Dermis microvascular lymphatic vessel endothelial cell (primary cell): ENCODE measurements around the gene EDC3. TPM values are rescaled to one million over a fixed set of nuclear protein-coding genes. Genes with fewer than 3 reads are reported as not detected.
A peak's percentile ranks its signal among the peaks of the same experiment; 100 is the strongest.
"Not testable (repeated sequence)": the region's sequence is repeated elsewhere in the genome, so short reads cannot be mapped to it uniquely, and the experiment has no call there.

Experiments used
- DNase-seq, 2 donors: peaks; one replicate each; pipeline versions ENCODE4 v3.0.0 to v3.0.0-alpha.2; 2010; ENCODE audit warnings: low read depth in 2 of 2
- total RNA-seq: library from RNA; depleted of rRNA; stranded (reverse); fragments of >200 nt; gene quantifications from 2 replicates; pipeline ENCODE4 v1.2.1, GENCODE V29; 2014

EDC3 gene
- total RNA-seq, 1 donor from 2014 or later, result 13.0 TPM

DNA sequence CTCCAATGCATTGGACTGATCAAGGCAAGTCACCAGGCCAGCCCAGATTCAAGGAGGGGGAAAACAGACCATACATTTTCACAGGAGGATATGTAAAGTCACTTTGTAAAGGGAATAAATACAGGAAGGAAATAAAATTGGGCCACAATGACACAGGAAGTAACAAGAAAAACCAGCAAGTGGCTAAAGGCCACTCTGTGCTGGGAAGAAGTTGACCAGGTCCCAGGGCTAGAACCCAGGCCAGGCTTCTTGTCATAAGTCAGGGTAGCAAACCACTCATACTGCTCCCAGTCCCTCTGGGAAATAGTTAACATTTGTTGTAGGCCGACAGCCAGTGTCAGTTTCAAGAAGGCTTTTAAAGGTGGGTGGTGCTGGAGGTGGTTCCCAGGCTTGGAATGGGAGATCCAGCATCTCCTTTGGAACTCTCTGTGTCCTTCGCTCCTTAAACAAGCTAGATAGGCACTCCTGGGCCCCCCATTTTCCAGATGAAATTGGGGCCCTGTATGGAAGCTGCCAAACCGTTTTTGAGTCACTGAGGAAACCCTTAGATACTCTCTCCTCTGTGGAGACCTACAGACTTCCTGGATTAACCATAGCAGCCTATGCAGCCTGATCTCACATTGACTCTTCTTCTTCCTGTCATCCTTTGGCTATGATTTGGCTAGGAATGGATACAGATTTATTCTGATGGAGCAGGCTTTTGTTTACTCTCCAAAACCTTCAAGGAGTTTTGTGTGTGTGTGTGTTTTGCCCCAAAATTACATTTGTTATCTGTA, 14.7 kb upstream of the EDC3 start:
- DNase-seq, result no peak

GRCh38 chr15:74709892-74710291, 14.1 kb upstream of the EDC3 start:
- DNase-seq, result no peak

GRCh38 chr15:74709011-74709410, 13.2 kb upstream of the EDC3 start:
- DNase-seq, result no peak

GRCh38 chr15:74696808-74697207, 984 bp upstream of the EDC3 start:
- DNase-seq, result no peak

DNA sequence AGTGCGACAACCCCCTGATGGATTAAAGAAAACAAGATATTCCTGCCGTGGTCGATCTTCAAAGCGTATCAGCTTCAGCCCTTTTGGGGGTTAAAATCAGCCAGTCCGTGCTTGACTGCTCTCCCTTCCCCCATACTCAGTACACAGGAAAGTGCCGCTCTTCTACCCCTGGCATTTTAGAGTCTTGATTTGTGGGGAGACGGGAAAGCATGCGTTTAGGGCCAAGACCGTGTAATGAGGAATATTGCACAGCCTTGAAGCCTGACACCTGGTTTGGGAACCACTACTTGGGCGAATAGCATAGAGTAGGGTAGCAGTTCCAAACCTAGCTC, 540 bp upstream of the EDC3 start:
- DNase-seq, result no peak

DNA sequence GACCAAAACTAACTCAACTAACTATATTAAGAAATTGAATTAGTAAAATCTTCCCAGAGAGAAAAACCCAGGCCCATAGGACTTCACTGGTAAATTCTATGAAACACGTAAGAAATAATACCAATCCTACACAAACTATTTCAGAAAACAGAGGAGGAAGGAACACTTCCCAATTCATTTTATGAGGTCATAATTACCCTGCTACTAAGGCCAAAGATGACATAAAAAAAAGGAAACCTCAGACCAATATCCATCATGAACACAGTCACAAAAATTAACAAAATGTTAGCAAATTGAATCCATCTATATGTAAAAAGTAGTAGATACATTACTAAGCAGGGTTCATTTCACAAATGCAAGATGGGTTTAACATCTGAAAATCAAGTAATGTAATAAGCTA, 3.5 kb downstream of the EDC3 start:
- DNase-seq, result no peak

- DNase-seq, result no peak
Observed at GRCh38 chr15:74683758-74684157, 12.1 kb downstream of the EDC3 start.

DNA sequence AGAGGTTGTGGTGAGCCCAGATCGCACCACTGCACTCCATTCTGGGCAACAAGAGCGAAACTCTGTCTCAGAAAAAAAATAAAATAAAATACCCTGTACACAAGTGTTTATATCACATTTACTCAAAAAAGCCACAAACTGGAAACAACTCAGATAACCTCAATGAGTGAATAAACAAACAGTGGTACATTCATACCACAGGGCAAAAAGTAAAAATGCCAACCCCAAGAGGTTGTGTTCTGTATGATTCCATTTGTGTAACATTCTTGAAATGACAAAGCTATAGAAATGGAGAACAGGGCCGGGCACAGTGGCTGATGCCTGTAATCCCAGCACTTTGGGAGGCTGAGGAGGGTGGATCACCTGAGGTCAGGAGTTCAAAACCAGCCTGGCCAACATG, 12.9 kb downstream of the EDC3 start:
- DNase-seq, result no peak

DNA sequence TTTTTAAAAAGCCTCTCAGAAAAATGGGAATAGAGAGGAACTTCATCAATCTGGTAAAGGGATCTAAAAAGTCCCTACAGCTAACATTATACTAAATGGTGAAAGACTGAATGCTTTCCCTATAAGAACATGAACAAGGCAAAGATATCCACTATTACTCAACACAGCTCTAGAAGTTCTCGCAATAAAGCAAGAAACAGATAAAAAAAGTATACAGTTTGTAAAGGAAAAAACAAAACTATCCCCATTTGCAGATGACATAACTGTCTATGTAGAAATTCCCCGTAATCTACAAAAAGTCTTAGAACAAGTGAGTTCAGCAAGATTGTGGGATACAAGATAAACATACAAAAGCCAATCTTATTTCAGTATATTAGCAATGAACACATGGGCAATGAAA, 15.4 kb downstream of the EDC3 start:
- DNase-seq, result no peak

- DNase-seq, result no peak
Observed at GRCh38 chr15:74676801-74677200, 19.0 kb downstream of the EDC3 start.

GRCh38 chr15:74674161-74674560, 21.7 kb downstream of the EDC3 start:
- no peak for DNase-seq

GRCh38 chr15:74669627-74670026, 26.2 kb downstream of the EDC3 start:
- no peak for DNase-seq

DNA sequence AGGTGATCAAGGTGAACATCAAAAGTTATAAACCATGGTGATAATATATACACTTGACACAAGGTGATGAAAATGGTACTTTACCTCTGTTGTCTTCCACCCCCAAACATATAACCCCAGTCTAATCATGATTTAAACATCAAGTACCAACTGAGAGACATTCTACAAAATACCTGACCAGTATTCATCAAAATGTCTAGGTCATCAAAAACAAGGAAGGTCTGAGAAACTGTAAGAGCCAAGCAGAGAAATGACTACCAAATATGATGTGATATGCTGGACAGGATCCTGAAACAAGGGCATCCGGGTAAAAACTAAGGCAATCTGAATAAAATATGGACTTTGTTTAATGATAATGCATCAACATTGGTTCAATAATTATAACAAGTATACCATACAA, 27.8 kb downstream of the EDC3 start:
- DNase-seq, result no peak

GRCh38 chr15:74664670-74665069, 31.2 kb downstream of the EDC3 start:
- DNase-seq, result no peak

DNA sequence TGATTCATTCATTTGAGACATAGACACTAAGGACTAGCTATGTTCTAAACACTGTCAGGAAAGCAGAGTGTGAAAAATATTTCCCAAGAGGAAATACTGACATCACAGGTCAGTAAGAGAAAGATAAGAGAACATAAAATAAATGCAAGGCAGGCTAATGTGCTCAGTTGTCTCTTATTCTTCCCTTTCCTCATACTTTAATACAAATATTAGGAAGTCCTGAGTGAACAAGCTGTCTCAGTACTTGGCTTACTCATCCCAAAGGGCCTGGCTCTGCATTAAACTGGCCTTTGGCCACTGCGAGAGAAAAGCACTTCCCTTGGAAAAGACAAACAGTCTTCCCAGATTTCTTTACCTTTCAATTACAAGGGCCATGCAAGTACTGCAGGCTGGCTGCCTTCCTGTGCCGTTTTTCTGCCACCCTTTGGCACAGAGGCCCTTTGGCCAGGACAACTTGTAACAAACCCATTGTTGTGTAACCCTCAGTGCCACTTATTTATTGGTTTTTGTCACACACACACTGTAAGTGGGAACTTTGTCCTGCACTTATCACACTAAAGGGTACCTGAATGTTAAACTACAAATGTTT, 31.7 kb downstream of the EDC3 start:
- peak; percentile 68 to 82 for DNase-seq

DNA sequence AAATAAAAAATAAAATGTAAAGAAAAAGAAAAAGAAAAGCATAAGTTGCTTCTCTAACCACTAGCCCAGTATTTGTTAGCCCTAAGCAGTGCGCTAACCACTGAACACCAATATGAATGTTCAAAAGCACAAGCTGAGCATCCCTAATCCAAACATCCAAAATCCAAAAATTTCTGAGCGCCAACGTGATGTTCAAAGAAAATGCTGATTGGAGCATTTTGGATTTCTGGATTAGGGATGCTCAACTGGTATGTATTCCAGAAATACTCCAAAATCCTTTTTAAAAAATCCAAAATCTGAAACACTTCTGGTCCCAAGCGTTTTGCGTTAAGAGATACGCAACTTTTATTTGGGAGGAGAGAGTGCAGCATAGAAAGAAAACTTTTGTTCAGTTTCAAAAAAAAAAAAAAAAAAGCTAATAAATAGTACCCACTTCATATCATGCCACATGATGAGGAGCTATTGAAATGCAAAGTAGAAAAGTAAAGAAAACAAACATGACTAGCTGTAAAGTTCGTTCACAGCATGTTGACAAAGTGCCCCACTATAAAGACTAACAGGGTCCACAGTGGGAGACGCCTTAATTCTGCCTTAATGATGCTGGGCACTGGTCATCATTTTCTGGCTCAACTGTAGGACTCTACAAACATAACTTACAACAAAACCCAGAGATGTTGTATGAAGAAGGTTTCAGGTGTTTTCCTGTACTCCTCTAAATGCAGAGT, 32.4 kb downstream of the EDC3 start:
- no peak for DNase-seq

GRCh38 chr15:74662064-74662860, 33.6 kb downstream of the EDC3 start:
- peak in 1 of 2 donors; percentile 44 for DNase-seq

- not testable (repeated sequence) for DNase-seq
Observed at GRCh38 chr15:74661280-74661679, 34.5 kb downstream of the EDC3 start.

DNA sequence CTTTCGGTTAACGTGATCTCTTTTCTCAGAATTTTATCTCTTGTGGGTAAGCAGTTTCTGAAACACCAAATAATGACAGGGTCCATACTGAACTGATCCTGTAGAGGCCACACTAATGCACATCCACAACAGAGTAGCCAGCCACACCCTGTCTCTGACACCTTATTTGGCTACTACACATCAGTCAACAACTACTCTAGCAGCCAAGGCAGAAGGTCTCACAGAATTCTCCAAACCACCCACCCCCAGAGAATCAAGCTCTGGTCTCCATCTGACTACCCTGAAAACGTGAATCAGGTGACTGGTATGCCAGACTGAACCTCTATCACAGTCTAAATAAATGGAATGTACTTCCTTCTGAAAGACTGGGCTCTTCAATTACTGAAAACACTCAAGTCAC, 38.0 kb downstream of the EDC3 start:
- DNase-seq, result no peak

GRCh38 chr15:74656935-74657535, 38.8 kb downstream of the EDC3 start:
- no peak for DNase-seq

DNA sequence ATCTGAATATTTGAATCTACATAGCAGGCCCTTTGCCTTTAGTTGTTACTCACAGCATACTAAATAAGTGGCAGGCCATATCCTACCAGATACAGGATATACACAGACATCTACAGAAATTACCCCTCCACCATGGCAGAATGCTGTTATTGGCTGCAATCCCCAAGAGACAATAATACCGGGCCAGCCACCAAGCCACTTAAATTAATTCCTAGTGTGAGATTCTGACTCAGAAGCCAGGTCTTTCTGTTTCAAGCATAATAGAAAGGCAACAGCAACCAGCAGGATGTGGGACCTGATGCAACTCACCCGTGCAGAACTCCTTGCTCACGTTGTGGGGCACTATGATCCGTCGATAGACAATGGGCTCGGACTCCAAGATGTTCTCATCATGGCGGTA, 40.4 kb downstream of the EDC3 start:
- peak in 1 of 2 donors; percentile 55 for DNase-seq
